CD1c-positive myeloid dendritic cell (primary cell): ENCODE measurements around the gene CALR.

Experiments used
- DNase-seq: peaks from one replicate; pipeline ENCODE4 v3.0.0-alpha.2; 2016; ENCODE audit errors: extremely low spot score

Gene CALR

GRCh38 chr19:12979974-12980373, 41.6 kb downstream of the CALR start:
- DNase-seq, result no peak

GRCh38 chr19:12982648-12983047, 44.2 kb downstream of the CALR start:
- DNase-seq, result no peak

- no peak for DNase-seq
These were observed 44.7 kb downstream of the CALR start for GRCh38 chr19:12983091-12983490.

- peak; percentile 90 for DNase-seq
These were observed 45.2 kb downstream of the CALR start for GRCh38 chr19:12983542-12984142.

- peak; percentile 3 for DNase-seq
These were observed 45.8 kb downstream of the CALR start for GRCh38 chr19:12984143-12984627.

- no peak for DNase-seq
These were observed 46.3 kb downstream of the CALR start for GRCh38 chr19:12984683-12985048.

GRCh38 chr19:12985049-12985776, 46.8 kb downstream of the CALR start:
- peak; percentile 19 for DNase-seq

- DNase-seq, result no peak
These were observed 48.3 kb downstream of the CALR start for GRCh38 chr19:12986726-12987125.

- DNase-seq, result no peak
These were observed 48.8 kb downstream of the CALR start for GRCh38 chr19:12987190-12987589.

GRCh38 chr19:12987781-12988180, 49.4 kb downstream of the CALR start:
- no peak for DNase-seq

- no peak for DNase-seq
These were observed 52.0 kb downstream of the CALR start for GRCh38 chr19:12990431-12990830.

GRCh38 chr19:12990853-12991252, 52.4 kb downstream of the CALR start:
- no peak for DNase-seq

GRCh38 chr19:12991296-12991695, 52.9 kb downstream of the CALR start:
- no peak for DNase-seq

- DNase-seq, result no peak
These were observed 54.3 kb downstream of the CALR start for GRCh38 chr19:12992729-12993128.

GRCh38 chr19:12993562-12993961, 55.2 kb downstream of the CALR start:
- DNase-seq, result no peak
